GM23338 (cell line): Measurements from ENCODE around the gene STXBP3. TPM values are rescaled to one million over a fixed set of nuclear protein-coding genes. Genes with fewer than 3 reads are reported as not detected.

ENCODE experiments used
- ATAC-seq: fragments of 200-7000 bp; cut with Tn5 transposase; 3 replicates; pipeline ENCODE4 v1.9.1; 2020
- DNase-seq: peaks from one replicate; pipeline ENCODE4 v3.0.0-alpha.2; 2015; ENCODE audit warnings: low spot score
- H2AFZ ChIP-seq: fragments of 200-600 bp; sonication (generic); 2 replicates; pipeline ENCODE4 v1.8.0; 2016; ENCODE audit warnings: antibody characterized with exemption, mild to moderate bottlenecking, moderate library complexity
- H3F3A ChIP-seq: fragments of 200-600 bp; sonication (generic); replicated peaks from 2 replicates; pipeline ENCODE4 v1.8.0; 2017; ENCODE audit warnings: antibody characterized with exemption, mixed run types, low read depth
- H3K27ac ChIP-seq: fragments of 200-600 bp; sonication (generic); 2 replicates; pipeline ENCODE4 v1.6.1; 2016; ENCODE audit warnings: low read depth
- H3K27me3 ChIP-seq: fragments of 200-600 bp; sonication (generic); 2 replicates; pipeline ENCODE4 v1.8.0; 2016; ENCODE audit warnings: mild to moderate bottlenecking, mixed run types, moderate library complexity; ENCODE audit not compliant: insufficient read depth
- H3K36me3 ChIP-seq: fragments of 200-600 bp; sonication (generic); 2 replicates; pipeline ENCODE4 v1.8.0; 2016; ENCODE audit warnings: mild to moderate bottlenecking; ENCODE audit not compliant: insufficient read depth
- H3K4me1 ChIP-seq: fragments of 200-600 bp; sonication (generic); 2 replicates; pipeline ENCODE4 v1.8.0; 2016; ENCODE audit warnings: mild to moderate bottlenecking, moderate library complexity; ENCODE audit not compliant: insufficient read depth
- H3K4me2 ChIP-seq: fragments of 200-600 bp; sonication (generic); 2 replicates; pipeline ENCODE4 v1.7.1; 2017; ENCODE audit warnings: mixed run types
- H3K4me3 ChIP-seq: fragments of 200-600 bp; sonication (generic); 2 replicates; pipeline ENCODE4 v1.6.1; 2016; ENCODE audit warnings: mixed run types
- H3K79me2 ChIP-seq: fragments of 200-600 bp; sonication (generic); replicated peaks from 2 replicates; pipeline ENCODE4 v1.8.0; 2017; ENCODE audit warnings: mild to moderate bottlenecking; ENCODE audit not compliant: insufficient read depth
- H3K9me2 ChIP-seq: fragments of 200-600 bp; sonication (generic); 2 replicates; pipeline ENCODE4 v1.8.0; 2017; ENCODE audit not compliant: insufficient read depth
- H4K20me1 ChIP-seq: fragments of 200-600 bp; sonication (generic); replicated peaks from 2 replicates; pipeline ENCODE4 v1.8.0; 2017; ENCODE audit warnings: mild to moderate bottlenecking; ENCODE audit not compliant: insufficient read depth
- H3K27ac Mint-ChIP-seq: 2 replicates; pipeline ENCODE4 v1.8.0; 2020; ENCODE audit warnings: inconsistent platforms, mild to moderate bottlenecking, moderate library complexity, mixed read lengths
- H3K27me3 Mint-ChIP-seq: 3 replicates; pipeline ENCODE4 v1.8.0; 2022; ENCODE audit warnings: low read depth, mild to moderate bottlenecking, moderate library complexity, mixed read lengths, inconsistent platforms; ENCODE audit not compliant: insufficient read depth, poor library complexity
- H3K36me3 Mint-ChIP-seq: 3 replicates; pipeline ENCODE4 v1.8.0; 2021; ENCODE audit warnings: low read depth, mild to moderate bottlenecking, inconsistent platforms, moderate library complexity, mixed read lengths
- H3K4me1 Mint-ChIP-seq: 3 replicates; pipeline ENCODE4 v1.8.0; 2020; ENCODE audit warnings: mild to moderate bottlenecking, inconsistent platforms, mixed read lengths
- H3K4me3 Mint-ChIP-seq: 3 replicates; pipeline ENCODE4 v1.8.0; 2021; ENCODE audit warnings: moderate library complexity, mild to moderate bottlenecking, inconsistent platforms, mixed read lengths
- H3K9me3 Mint-ChIP-seq: 3 replicates; pipeline ENCODE4 v1.8.0; 2020; ENCODE audit warnings: moderate library complexity, mild to moderate bottlenecking, inconsistent platforms, mixed read lengths
- CREB1 ChIP-seq: fragments of 250-450 bp; sonication (Bioruptor Pico); IDR thresholded peaks from 2 replicates; pipeline ENCODE4 v1.5.0; 2020; ENCODE audit warnings: low read depth, mild to moderate bottlenecking, moderate library complexity
- EZH2 ChIP-seq: fragments of 200-600 bp; sonication (generic); IDR thresholded peaks from one replicate; pipeline ENCODE4 v1.8.0; 2017; ENCODE audit warnings: antibody characterized with exemption, mild to moderate bottlenecking, low read depth; ENCODE audit not compliant: unreplicated experiment
- EZH2phosphoT487 ChIP-seq: fragments of 200-600 bp; sonication (generic); IDR thresholded peaks from one replicate; pipeline ENCODE4 v1.8.1; 2018; ENCODE audit warnings: antibody characterized with exemption; ENCODE audit not compliant: unreplicated experiment
- JUNB ChIP-seq: IDR thresholded peaks from one replicate; pipeline ENCODE4 v1.6.1; 2016; ENCODE audit warnings: antibody characterized with exemption; ENCODE audit not compliant: unreplicated experiment
- NANOG ChIP-seq: IDR thresholded peaks from 2 replicates; pipeline ENCODE4 v1.6.1; 2016; ENCODE audit warnings: antibody characterized with exemption, borderline replicate concordance
- POLR2AphosphoS5 ChIP-seq: IDR thresholded peaks from 2 replicates; pipeline ENCODE4 v1.6.1; 2016; ENCODE audit warnings: antibody characterized with exemption, low read depth
- STAT1 ChIP-seq: IDR thresholded peaks from one replicate; pipeline ENCODE4 v1.6.1; 2016; ENCODE audit warnings: antibody characterized with exemption; ENCODE audit not compliant: unreplicated experiment
- ZNF114 ChIP-seq: fragments of 250-450 bp; sonication (Bioruptor Pico); IDR thresholded peaks from 2 replicates; pipeline ENCODE4 v1.5.0; 2020; ENCODE audit warnings: mild to moderate bottlenecking, moderate library complexity
- ZNF331 ChIP-seq: fragments of 250-450 bp; sonication (Bioruptor Pico); IDR thresholded peaks from 2 replicates; pipeline ENCODE4 v1.5.0; 2020; ENCODE audit warnings: low read depth, mild to moderate bottlenecking, moderate library complexity
- polyA plus RNA-seq: library from polyadenylated mRNA; unstranded; fragments of >200 nt; fragmentation: Nextera tagmentation; extraction: Ambion mirVana; gene quantifications from 2 replicates; pipeline ENCODE4 v1.2.1, GENCODE V29; 2016
- total RNA-seq: library from RNA; depleted of rRNA; stranded (reverse); fragments of >200 nt; shearing (Covaris generic); gene quantifications from 2 replicates; pipeline ENCODE4 v1.2.3, GENCODE V29; 2014
- TF ChIP-seq, protein P1 (sequence below): IDR thresholded peaks from one replicate; pipeline ENCODE4 v1.6.1; 2018; ENCODE audit warnings: antibody characterized with exemption; ENCODE audit not compliant: unreplicated experiment
- TF ChIP-seq, protein P2 (sequence below): fragments of 250-450 bp; sonication (Bioruptor Pico); IDR thresholded peaks from 2 replicates; pipeline ENCODE4 v1.5.0; 2020; ENCODE audit warnings: mild to moderate bottlenecking, moderate library complexity
- TF ChIP-seq, protein P3 (sequence below): IDR thresholded peaks from 2 replicates; pipeline ENCODE4 v1.6.1; 2016; ENCODE audit warnings: antibody characterized with exemption
- TF ChIP-seq, protein P4 (sequence below), 2 experiments: fragments of 200-600 bp in 1 of 2; sonication (generic) in 1 of 2; conservative IDR thresholded peaks; 2 replicates each; pipeline versions ENCODE4 v1.5.1 to v1.6.1; 2016 to 2017; ENCODE audit warnings: antibody characterized with exemption in 2 of 2, low read depth in 2 of 2, mild to moderate bottlenecking in 2 of 2, moderate library complexity in 1 of 2

Gene STXBP3
- total and polyA plus RNA-seq, 2 experiments from 2014 or later, result 28.5 to 37.4 TPM

DNA sequence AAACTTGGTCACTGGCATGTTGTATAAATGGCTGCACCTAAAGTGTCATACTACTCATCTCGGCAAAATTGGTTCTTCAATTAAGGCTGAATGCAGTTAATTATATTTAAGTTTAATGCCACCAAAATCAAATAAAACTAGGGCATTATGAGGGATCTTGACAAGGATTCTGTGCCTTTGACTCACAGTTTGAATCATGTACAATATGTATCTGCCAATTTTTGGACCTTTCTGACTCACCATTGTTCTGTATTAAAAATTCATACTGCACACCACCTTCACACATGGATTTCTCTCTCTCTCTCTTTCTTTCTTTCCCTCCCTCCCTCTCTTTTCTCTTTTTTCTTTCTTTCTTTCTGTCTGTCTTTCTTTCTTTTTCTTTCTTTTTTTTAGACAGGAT is 14.1 kb upstream of the STXBP3 start:
- H3K27me3 Mint-ChIP-seq, result peaks cover 5% of the 10 kb centered on the region
- TF ChIP-seq, protein P1, sequence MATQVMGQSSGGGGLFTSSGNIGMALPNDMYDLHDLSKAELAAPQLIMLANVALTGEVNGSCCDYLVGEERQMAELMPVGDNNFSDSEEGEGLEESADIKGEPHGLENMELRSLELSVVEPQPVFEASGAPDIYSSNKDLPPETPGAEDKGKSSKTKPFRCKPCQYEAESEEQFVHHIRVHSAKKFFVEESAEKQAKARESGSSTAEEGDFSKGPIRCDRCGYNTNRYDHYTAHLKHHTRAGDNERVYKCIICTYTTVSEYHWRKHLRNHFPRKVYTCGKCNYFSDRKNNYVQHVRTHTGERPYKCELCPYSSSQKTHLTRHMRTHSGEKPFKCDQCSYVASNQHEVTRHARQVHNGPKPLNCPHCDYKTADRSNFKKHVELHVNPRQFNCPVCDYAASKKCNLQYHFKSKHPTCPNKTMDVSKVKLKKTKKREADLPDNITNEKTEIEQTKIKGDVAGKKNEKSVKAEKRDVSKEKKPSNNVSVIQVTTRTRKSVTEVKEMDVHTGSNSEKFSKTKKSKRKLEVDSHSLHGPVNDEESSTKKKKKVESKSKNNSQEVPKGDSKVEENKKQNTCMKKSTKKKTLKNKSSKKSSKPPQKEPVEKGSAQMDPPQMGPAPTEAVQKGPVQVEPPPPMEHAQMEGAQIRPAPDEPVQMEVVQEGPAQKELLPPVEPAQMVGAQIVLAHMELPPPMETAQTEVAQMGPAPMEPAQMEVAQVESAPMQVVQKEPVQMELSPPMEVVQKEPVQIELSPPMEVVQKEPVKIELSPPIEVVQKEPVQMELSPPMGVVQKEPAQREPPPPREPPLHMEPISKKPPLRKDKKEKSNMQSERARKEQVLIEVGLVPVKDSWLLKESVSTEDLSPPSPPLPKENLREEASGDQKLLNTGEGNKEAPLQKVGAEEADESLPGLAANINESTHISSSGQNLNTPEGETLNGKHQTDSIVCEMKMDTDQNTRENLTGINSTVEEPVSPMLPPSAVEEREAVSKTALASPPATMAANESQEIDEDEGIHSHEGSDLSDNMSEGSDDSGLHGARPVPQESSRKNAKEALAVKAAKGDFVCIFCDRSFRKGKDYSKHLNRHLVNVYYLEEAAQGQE, result no peak
- TF ChIP-seq, protein P2, sequence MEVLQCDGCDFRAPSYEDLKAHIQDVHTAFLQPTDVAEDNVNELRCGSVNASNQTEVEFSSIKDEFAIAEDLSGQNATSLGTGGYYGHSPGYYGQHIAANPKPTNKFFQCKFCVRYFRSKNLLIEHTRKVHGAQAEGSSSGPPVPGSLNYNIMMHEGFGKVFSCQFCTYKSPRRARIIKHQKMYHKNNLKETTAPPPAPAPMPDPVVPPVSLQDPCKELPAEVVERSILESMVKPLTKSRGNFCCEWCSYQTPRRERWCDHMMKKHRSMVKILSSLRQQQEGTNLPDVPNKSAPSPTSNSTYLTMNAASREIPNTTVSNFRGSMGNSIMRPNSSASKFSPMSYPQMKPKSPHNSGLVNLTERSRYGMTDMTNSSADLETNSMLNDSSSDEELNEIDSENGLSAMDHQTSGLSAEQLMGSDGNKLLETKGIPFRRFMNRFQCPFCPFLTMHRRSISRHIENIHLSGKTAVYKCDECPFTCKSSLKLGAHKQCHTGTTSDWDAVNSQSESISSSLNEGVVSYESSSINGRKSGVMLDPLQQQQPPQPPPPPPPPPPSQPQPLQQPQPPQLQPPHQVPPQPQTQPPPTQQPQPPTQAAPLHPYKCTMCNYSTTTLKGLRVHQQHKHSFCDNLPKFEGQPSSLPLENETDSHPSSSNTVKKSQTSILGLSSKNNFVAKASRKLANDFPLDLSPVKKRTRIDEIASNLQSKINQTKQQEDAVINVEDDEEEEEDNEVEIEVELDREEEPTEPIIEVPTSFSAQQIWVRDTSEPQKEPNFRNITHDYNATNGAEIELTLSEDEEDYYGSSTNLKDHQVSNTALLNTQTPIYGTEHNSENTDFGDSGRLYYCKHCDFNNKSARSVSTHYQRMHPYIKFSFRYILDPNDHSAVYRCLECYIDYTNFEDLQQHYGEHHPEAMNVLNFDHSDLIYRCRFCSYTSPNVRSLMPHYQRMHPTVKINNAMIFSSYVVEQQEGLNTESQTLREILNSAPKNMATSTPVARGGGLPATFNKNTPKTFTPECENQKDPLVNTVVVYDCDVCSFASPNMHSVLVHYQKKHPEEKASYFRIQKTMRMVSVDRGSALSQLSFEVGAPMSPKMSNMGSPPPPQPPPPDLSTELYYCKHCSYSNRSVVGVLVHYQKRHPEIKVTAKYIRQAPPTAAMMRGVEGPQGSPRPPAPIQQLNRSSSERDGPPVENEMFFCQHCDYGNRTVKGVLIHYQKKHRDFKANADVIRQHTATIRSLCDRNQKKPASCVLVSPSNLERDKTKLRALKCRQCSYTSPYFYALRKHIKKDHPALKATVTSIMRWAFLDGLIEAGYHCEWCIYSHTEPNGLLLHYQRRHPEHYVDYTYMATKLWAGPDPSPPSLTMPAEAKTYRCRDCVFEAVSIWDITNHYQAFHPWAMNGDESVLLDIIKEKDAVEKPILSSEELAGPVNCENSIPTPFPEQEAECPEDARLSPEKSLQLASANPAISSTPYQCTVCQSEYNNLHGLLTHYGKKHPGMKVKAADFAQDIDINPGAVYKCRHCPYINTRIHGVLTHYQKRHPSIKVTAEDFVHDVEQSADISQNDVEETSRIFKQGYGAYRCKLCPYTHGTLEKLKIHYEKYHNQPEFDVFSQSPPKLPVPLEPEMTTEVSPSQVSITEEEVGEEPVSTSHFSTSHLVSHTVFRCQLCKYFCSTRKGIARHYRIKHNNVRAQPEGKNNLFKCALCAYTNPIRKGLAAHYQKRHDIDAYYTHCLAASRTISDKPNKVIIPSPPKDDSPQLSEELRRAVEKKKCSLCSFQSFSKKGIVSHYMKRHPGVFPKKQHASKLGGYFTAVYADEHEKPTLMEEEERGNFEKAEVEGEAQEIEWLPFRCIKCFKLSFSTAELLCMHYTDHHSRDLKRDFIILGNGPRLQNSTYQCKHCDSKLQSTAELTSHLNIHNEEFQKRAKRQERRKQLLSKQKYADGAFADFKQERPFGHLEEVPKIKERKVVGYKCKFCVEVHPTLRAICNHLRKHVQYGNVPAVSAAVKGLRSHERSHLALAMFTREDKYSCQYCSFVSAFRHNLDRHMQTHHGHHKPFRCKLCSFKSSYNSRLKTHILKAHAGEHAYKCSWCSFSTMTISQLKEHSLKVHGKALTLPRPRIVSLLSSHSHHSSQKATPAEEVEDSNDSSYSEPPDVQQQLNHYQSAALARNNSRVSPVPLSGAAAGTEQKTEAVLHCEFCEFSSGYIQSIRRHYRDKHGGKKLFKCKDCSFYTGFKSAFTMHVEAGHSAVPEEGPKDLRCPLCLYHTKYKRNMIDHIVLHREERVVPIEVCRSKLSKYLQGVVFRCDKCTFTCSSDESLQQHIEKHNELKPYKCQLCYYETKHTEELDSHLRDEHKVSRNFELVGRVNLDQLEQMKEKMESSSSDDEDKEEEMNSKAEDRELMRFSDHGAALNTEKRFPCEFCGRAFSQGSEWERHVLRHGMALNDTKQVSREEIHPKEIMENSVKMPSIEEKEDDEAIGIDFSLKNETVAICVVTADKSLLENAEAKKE (CRISPR knock-in tag), result no peak
- TF ChIP-seq JUNB (no peak), EZH2 (no peak), POLR2AphosphoS5 (no peak), NANOG (no peak), EZH2phosphoT487 (no peak), CREB1 (no peak), ZNF331 (no peak), STAT1 (no peak), ZNF114 (CRISPR knock-in tag) (no peak)
- TF ChIP-seq, protein P3, sequence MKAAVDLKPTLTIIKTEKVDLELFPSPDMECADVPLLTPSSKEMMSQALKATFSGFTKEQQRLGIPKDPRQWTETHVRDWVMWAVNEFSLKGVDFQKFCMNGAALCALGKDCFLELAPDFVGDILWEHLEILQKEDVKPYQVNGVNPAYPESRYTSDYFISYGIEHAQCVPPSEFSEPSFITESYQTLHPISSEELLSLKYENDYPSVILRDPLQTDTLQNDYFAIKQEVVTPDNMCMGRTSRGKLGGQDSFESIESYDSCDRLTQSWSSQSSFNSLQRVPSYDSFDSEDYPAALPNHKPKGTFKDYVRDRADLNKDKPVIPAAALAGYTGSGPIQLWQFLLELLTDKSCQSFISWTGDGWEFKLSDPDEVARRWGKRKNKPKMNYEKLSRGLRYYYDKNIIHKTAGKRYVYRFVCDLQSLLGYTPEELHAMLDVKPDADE, result no peak
- TF ChIP-seq, protein P4, sequence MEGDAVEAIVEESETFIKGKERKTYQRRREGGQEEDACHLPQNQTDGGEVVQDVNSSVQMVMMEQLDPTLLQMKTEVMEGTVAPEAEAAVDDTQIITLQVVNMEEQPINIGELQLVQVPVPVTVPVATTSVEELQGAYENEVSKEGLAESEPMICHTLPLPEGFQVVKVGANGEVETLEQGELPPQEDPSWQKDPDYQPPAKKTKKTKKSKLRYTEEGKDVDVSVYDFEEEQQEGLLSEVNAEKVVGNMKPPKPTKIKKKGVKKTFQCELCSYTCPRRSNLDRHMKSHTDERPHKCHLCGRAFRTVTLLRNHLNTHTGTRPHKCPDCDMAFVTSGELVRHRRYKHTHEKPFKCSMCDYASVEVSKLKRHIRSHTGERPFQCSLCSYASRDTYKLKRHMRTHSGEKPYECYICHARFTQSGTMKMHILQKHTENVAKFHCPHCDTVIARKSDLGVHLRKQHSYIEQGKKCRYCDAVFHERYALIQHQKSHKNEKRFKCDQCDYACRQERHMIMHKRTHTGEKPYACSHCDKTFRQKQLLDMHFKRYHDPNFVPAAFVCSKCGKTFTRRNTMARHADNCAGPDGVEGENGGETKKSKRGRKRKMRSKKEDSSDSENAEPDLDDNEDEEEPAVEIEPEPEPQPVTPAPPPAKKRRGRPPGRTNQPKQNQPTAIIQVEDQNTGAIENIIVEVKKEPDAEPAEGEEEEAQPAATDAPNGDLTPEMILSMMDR (conservative IDR thresholded peaks at IDR 0.05; ENCODE audit: low read depth in 2 of 2), result no peak
- H3K36me3 ChIP-seq, result no peaks in the 10 kb centered on the region

More for the DNA sequence above, 14.1 kb upstream of the STXBP3 start:
- Mint-ChIP-seq H3K4me1 (no peaks in the 10 kb centered on the region), H3K27ac (no peak overlapping the region), H3K36me3 (no peaks in the 10 kb centered on the region), H3K4me3 (no peak overlapping the region), H3K9me3 (no peaks in the 10 kb centered on the region)
- Histone ChIP-seq H2AFZ (no peak overlapping the region), H3K27ac (no peak overlapping the region), H3K27me3 (no peaks in the 10 kb centered on the region), H3F3A (no peaks in the 10 kb centered on the region), H3K9me2 (no peaks in the 10 kb centered on the region), H3K4me2 (no peak overlapping the region), H3K79me2 (no peaks in the 10 kb centered on the region), H3K4me3 (no peak overlapping the region), H4K20me1 (no peaks in the 10 kb centered on the region), H3K4me1 (no peaks in the 10 kb centered on the region)
- DNase-seq (no peak), ATAC-seq (no peak)
